GM18951 (cell line): Measurements from ENCODE around the gene PPM1G.

ENCODE experiments used
- POLR2A ChIP-seq: IDR thresholded peaks from 4 replicates; pipeline ENCODE4 v1.6.1; 2011; ENCODE audit warnings: mild to moderate bottlenecking; ENCODE audit not compliant: insufficient read length, insufficient read depth; ENCODE audit errors: extremely low read depth
- in situ Hi-C: fragments of 300-500 bp; cut with MboI; formaldehyde crosslinking; loops from one replicate; pipeline ENCODE4 v1.12.0; 2022; ENCODE audit warnings: low sequenced_read_pairs, mixed read lengths, inconsistent platforms; ENCODE audit not compliant: unreplicated experiment

PPM1G gene

GRCh38 chr2:27393225-27393624 lies 16.2 kb downstream of the PPM1G start:
- in situ Hi-C loops = no loop called here

GRCh38 chr2:27390822-27391679 lies 18.3 kb downstream of the PPM1G start:
- no peak for TF ChIP-seq POLR2A
- in situ Hi-C loops = no loop called here

More at GRCh38 chr2:27393225-27393624, 16.2 kb downstream of the PPM1G start:
- TF ChIP-seq POLR2A = no peak

GRCh38 chr2:27381577-27382181 lies 27.7 kb downstream of the PPM1G start:
- TF ChIP-seq POLR2A = no peak
- in situ Hi-C loops = no loop called here

GRCh38 chr2:27380626-27381545 lies 28.5 kb downstream of the PPM1G start, which contains the start of gene ZNF513:
Gene ZNF513, minus strand, starts transcription at chr2:27380734. Its CDS starts 208 bp downstream, at chr2:27380526.
- in situ Hi-C loops = no loop called here
- peak; percentile 66 for TF ChIP-seq POLR2A

GRCh38 chr2:27379836-27380625 lies 29.4 kb downstream of the PPM1G start:
- in situ Hi-C loops = no loop called here

GRCh38 chr2:27379383-27379835 lies 30.0 kb downstream of the PPM1G start:
- TF ChIP-seq POLR2A = no peak
- in situ Hi-C loops = no loop called here

More at GRCh38 chr2:27379836-27380625, 29.4 kb downstream of the PPM1G start:
- TF ChIP-seq POLR2A = no peak

GRCh38 chr2:27378809-27379290 lies 30.5 kb downstream of the PPM1G start:
- in situ Hi-C loops = no loop called here

GRCh38 chr2:27378096-27378808 lies 31.1 kb downstream of the PPM1G start:
- in situ Hi-C loops = no loop called here
- peak; percentile 18 for TF ChIP-seq POLR2A

More at GRCh38 chr2:27378809-27379290, 30.5 kb downstream of the PPM1G start:
- TF ChIP-seq POLR2A = no peak

- in situ Hi-C loops = no loop called here
- TF ChIP-seq POLR2A = peak; percentile 7
Measured at GRCh38 chr2:27377618-27378095, 31.7 kb downstream of the PPM1G start.

GRCh38 chr2:27376866-27377617 lies 32.3 kb downstream of the PPM1G start:
- in situ Hi-C loops = no loop called here
- TF ChIP-seq POLR2A = peak; percentile 0
